HEK293 (cell line): Measurements from ENCODE around the gene RFLNA.

ENCODE experiments used
- CTCF ChIA-PET: fragments of 350-600 bp; formaldehyde crosslinking; extraction: SDS; loops from one replicate; lab custom pipeline; 2021; ENCODE audit warnings: antibody characterized with exemption; lab: Yijun Ruan, JAX
- POLR2A ChIA-PET: fragments of 300-600 bp; formaldehyde crosslinking; extraction: SDS; loops from one replicate; lab custom pipeline; 2020; ENCODE audit warnings: antibody characterized with exemption, inconsistent platforms; lab: Yijun Ruan, JAX
- H3K27ac ChIP-seq: fragments of 200-500 bp; sonication (Bioruptor generic); 2 replicates; pipeline ENCODE4 v1.5.1; 2014; ENCODE audit warnings: low read depth, low read length, control low read depth, inconsistent platforms; ENCODE audit errors: extremely low read depth
- H3K36me3 ChIP-seq, 2 experiments: fragments of 200-500 bp in 1 of 2; sonication (Bioruptor generic) in 1 of 2; 1 replicate in 1 of 2; 2 replicates in 1 of 2; pipeline ENCODE4 v1.5.1; 2014 to 2017; ENCODE audit warnings: inconsistent platforms in 2 of 2, low read length in 2 of 2; ENCODE audit not compliant: control insufficient read depth in 2 of 2, insufficient read depth in 1 of 2
- H3K4me1 ChIP-seq: fragments of 200-500 bp; sonication (Bioruptor generic); 2 replicates; pipeline ENCODE4 v1.5.1; 2014; ENCODE audit warnings: mild to moderate bottlenecking, low read length, inconsistent platforms; ENCODE audit not compliant: control insufficient read depth, insufficient read depth
- H3K4me3 ChIP-seq: 2 replicates; pipeline ENCODE4 v1.5.1; 2011; ENCODE audit warnings: low read depth, mild to moderate bottlenecking, control low read depth, low read length, moderate library complexity
- H3K9me3 ChIP-seq: fragments of 200-500 bp; sonication (Bioruptor generic); 2 replicates; pipeline ENCODE4 v1.5.1; 2014; ENCODE audit warnings: low read depth, low read length, inconsistent platforms; ENCODE audit not compliant: control insufficient read depth, insufficient read depth
- OSR2 ChIP-seq: fragments of 450-650 bp; formaldehyde crosslinking; IDR thresholded peaks from 2 replicates; pipeline ENCODE4 v1.5.1; 2016; ENCODE audit warnings: missing biosample characterization, missing genetic modification characterization
- PBX3 ChIP-seq: sonication (generic); formaldehyde crosslinking; IDR thresholded peaks from 2 replicates; pipeline ENCODE4 v1.8.1; 2022; ENCODE audit warnings: mild to moderate bottlenecking, moderate library complexity, missing genetic modification reagents
- SETDB1 ChIP-seq: IDR thresholded peaks from one replicate; pipeline ENCODE4 v1.6.1; 2017; ENCODE audit warnings: mild to moderate bottlenecking, low read length, moderate library complexity, mixed read lengths; ENCODE audit not compliant: insufficient read length
- TCF7L2 ChIP-seq: IDR thresholded peaks from 2 replicates; pipeline ENCODE4 v1.6.1; 2011; ENCODE audit warnings: low read depth, mild to moderate bottlenecking, inconsistent platforms, low read length, moderate library complexity, borderline replicate concordance
- WT1 ChIP-seq: fragments of 450-650 bp; formaldehyde crosslinking; IDR thresholded peaks from 2 replicates; pipeline ENCODE4 v1.5.1; 2016; ENCODE audit warnings: missing biosample characterization, missing genetic modification characterization
- ZBTB1 ChIP-seq: fragments of 450-650 bp; formaldehyde crosslinking; IDR thresholded peaks from 2 replicates; pipeline ENCODE4 v1.5.1; 2016; ENCODE audit warnings: missing biosample characterization, missing genetic modification characterization
- ZBTB20 ChIP-seq: fragments of 450-650 bp; formaldehyde crosslinking; IDR thresholded peaks from 2 replicates; pipeline ENCODE4 v1.5.1; 2016; ENCODE audit warnings: missing biosample characterization, missing genetic modification characterization
- ZEB2 ChIP-seq: fragments of 450-650 bp; formaldehyde crosslinking; IDR thresholded peaks from 2 replicates; pipeline ENCODE4 v1.5.1; 2016; ENCODE audit warnings: missing biosample characterization, missing genetic modification characterization
- ZNF157 ChIP-seq: fragments of 450-650 bp; formaldehyde crosslinking; IDR thresholded peaks from 2 replicates; pipeline ENCODE4 v1.5.1; 2016; ENCODE audit warnings: missing biosample characterization, missing genetic modification characterization
- ZNF302 ChIP-seq: fragments of 450-650 bp; formaldehyde crosslinking; IDR thresholded peaks from 2 replicates; pipeline ENCODE4 v1.5.1; 2016; ENCODE audit warnings: missing biosample characterization, missing genetic modification characterization, low read depth
- ZNF366 ChIP-seq: fragments of 450-650 bp; formaldehyde crosslinking; conservative IDR thresholded peaks from 2 replicates; pipeline ENCODE4 v1.5.1; 2016; ENCODE audit warnings: missing biosample characterization, missing genetic modification characterization
- ZNF404 ChIP-seq: fragments of 450-650 bp; formaldehyde crosslinking; IDR thresholded peaks from 2 replicates; pipeline ENCODE4 v1.5.1; 2017; ENCODE audit warnings: missing biosample characterization, missing genetic modification characterization
- ZNF514 ChIP-seq: fragments of 450-650 bp; formaldehyde crosslinking; IDR thresholded peaks from 2 replicates; pipeline ENCODE4 v1.5.1; 2016; ENCODE audit warnings: missing biosample characterization, missing genetic modification characterization
- ZNF561 ChIP-seq: fragments of 450-650 bp; IDR thresholded peaks from 2 replicates; pipeline ENCODE4 v1.5.1; 2018; ENCODE audit warnings: missing biosample characterization, missing genetic modification characterization, borderline replicate concordance
- ZNF580 ChIP-seq: fragments of 450-650 bp; formaldehyde crosslinking; IDR thresholded peaks from 2 replicates; pipeline ENCODE4 v1.5.1; 2016; ENCODE audit warnings: missing biosample characterization, missing genetic modification characterization
- ZNF596 ChIP-seq: fragments of 450-650 bp; IDR thresholded peaks from 2 replicates; pipeline ENCODE4 v1.5.0; 2018; ENCODE audit warnings: missing biosample characterization, mild to moderate bottlenecking, missing genetic modification characterization, moderate library complexity
- ZNF629 ChIP-seq: fragments of 450-650 bp; formaldehyde crosslinking; IDR thresholded peaks from 2 replicates; pipeline ENCODE4 v1.5.1; 2017; ENCODE audit warnings: missing biosample characterization, missing genetic modification characterization
- TF ChIP-seq, protein P1 (sequence below): fragments of 450-650 bp; formaldehyde crosslinking; IDR thresholded peaks from 2 replicates; pipeline ENCODE4 v1.5.1; 2016; ENCODE audit warnings: missing biosample characterization, missing genetic modification characterization
- TF ChIP-seq, protein P2 (sequence below): fragments of 450-650 bp; formaldehyde crosslinking; conservative IDR thresholded peaks from 2 replicates; pipeline ENCODE4 v1.5.1; 2016; ENCODE audit warnings: low read depth, missing biosample characterization, missing genetic modification characterization

Gene RFLNA

GRCh38 chr12:124281309-124281708 is 13.6 kb upstream of the RFLNA start:
- Histone ChIP-seq H3K36me3 (no peaks in the 10 kb centered on the region), H3K9me3 (no peaks in the 10 kb centered on the region; the same call in 1 of the 2 replicates), H3K4me3 (no peak overlapping the region), H3K27ac (no peak overlapping the region), H3K4me1 (no peaks in the 10 kb centered on the region)
- CTCF ChIA-PET, result interaction anchor here (0.7 kb wide), 1 partner anchor 38 kb away, joined by 3 read pairs; no protein-coding TSS in a partner anchor
- POLR2A ChIA-PET, result no interaction called here
- TF ChIP-seq ZNF302 (tag by site-specific recombination), result no peak
- peak; percentile 51 for TF ChIP-seq SETDB1

GRCh38 chr12:124282287-124282686 is 12.6 kb upstream of the RFLNA start:
- Histone ChIP-seq H3K9me3 (no peaks in the 10 kb centered on the region; the same call in 1 of the 2 replicates), H3K36me3 (no peaks in the 10 kb centered on the region), H3K4me1 (no peaks in the 10 kb centered on the region), H3K4me3 (no peak overlapping the region), H3K27ac (no peak overlapping the region)
- no peak for TF ChIP-seq ZBTB1 (tag by site-specific recombination)
- TF ChIP-seq, protein P1, sequence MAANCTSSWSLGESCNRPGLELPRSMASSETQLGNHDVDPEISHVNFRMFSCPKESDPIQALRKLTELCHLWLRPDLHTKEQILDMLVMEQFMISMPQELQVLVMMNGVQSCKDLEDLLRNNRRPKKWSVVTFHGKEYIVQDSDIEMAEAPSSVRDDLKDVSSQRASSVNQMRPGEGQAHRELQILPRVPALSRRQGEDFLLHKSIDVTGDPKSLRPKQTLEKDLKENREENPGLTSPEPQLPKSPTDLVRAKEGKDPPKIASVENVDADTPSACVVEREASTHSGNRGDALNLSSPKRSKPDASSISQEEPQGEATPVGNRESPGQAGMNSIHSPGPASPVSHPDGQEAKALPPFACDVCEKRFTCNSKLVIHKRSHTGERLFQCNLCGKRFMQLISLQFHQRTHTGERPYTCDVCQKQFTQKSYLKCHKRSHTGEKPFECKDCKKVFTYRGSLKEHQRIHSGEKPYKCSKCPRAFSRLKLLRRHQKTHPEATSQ (tag by site-specific recombination), result no peak
- TF ChIP-seq OSR2, result no peak
- no peak for TF ChIP-seq ZNF157 (tag by site-specific recombination)
- no peak for TF ChIP-seq ZNF629
- TF ChIP-seq ZNF561 (tag by site-specific recombination), result no peak
- TF ChIP-seq ZNF580 (tag by site-specific recombination), result no peak
- TF ChIP-seq TCF7L2, result no peak
- TF ChIP-seq ZNF366 (tag by site-specific recombination), result no peak
- TF ChIP-seq SETDB1, result no peak
- TF ChIP-seq ZNF404 (tag by site-specific recombination), result no peak
- TF ChIP-seq, protein P2, sequence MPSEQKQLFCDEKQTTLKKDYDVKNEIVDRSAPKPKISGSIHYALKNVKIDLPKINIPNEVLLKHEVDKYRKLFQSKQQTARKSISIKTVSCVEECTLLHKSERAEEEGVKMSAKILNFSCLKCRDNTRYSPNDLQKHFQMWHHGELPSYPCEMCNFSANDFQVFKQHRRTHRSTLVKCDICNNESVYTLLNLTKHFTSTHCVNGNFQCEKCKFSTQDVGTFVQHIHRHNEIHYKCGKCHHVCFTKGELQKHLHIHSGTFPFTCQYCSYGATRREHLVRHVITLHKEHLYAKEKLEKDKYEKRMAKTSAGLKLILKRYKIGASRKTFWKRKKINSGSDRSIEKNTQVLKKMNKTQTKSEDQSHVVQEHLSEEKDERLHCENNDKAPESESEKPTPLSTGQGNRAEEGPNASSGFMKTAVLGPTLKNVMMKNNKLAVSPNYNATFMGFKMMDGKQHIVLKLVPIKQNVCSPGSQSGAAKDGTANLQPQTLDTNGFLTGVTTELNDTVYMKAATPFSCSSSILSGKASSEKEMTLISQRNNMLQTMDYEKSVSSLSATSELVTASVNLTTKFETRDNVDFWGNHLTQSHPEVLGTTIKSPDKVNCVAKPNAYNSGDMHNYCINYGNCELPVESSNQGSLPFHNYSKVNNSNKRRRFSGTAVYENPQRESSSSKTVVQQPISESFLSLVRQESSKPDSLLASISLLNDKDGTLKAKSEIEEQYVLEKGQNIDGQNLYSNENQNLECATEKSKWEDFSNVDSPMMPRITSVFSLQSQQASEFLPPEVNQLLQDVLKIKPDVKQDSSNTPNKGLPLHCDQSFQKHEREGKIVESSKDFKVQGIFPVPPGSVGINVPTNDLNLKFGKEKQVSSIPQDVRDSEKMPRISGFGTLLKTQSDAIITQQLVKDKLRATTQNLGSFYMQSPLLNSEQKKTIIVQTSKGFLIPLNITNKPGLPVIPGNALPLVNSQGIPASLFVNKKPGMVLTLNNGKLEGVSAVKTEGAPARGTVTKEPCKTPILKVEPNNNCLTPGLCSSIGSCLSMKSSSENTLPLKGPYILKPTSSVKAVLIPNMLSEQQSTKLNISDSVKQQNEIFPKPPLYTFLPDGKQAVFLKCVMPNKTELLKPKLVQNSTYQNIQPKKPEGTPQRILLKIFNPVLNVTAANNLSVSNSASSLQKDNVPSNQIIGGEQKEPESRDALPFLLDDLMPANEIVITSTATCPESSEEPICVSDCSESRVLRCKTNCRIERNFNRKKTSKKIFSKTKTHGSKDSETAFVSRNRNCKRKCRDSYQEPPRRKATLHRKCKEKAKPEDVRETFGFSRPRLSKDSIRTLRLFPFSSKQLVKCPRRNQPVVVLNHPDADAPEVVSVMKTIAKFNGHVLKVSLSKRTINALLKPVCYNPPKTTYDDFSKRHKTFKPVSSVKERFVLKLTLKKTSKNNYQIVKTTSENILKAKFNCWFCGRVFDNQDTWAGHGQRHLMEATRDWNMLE, result no peak
- TF ChIP-seq ZNF514 (tag by site-specific recombination), result no peak
- no peak for TF ChIP-seq ZNF596 (tag by site-specific recombination)
- TF ChIP-seq ZBTB20 (tag by site-specific recombination), result no peak
- no peak for TF ChIP-seq PBX3
- TF ChIP-seq ZEB2, result no peak
- no peak for TF ChIP-seq WT1
- POLR2A ChIA-PET, result no interaction called here
- CTCF ChIA-PET, result no interaction called here
